Neural progenitor cell (in vitro differentiated cells): ENCODE data around the gene MMP25. TPM values are rescaled to one million over a fixed set of nuclear protein-coding genes. Genes with fewer than 3 reads are reported as not detected.
"Not testable (repeated sequence)": the region's sequence is repeated elsewhere in the genome, so short reads cannot be mapped to it uniquely, and the experiment has no call there.

ENCODE experiments used
- DNase-seq: peaks from one replicate; pipeline ENCODE4 v3.0.0-alpha.2; 2016; ENCODE audit warnings: low spot score
- H2AFZ ChIP-seq: fragments of 200-600 bp; sonication (generic); replicated peaks from 2 replicates; pipeline ENCODE4 v1.6.1; 2016; ENCODE audit warnings: antibody characterized with exemption
- H3F3A ChIP-seq: fragments of 200-600 bp; sonication (generic); 2 replicates; pipeline ENCODE4 v1.6.1; 2016; ENCODE audit warnings: antibody characterized with exemption, low read depth
- H3K27ac ChIP-seq: fragments of 200-600 bp; sonication (generic); 2 replicates; pipeline ENCODE4 v1.5.1; 2016; ENCODE audit warnings: mild to moderate bottlenecking
- H3K27me3 ChIP-seq: fragments of 200-600 bp; sonication (generic); 2 replicates; pipeline ENCODE4 v1.6.1; 2016; ENCODE audit warnings: mild to moderate bottlenecking, moderate library complexity
- H3K36me3 ChIP-seq: fragments of 200-600 bp; sonication (generic); 2 replicates; pipeline ENCODE4 v1.5.1; 2016
- H3K4me1 ChIP-seq: fragments of 200-600 bp; sonication (generic); 2 replicates; pipeline ENCODE4 v1.6.1; 2016; ENCODE audit warnings: mixed run types
- H3K4me2 ChIP-seq: fragments of 200-600 bp; sonication (generic); 2 replicates; pipeline ENCODE4 v1.6.1; 2016
- H3K4me3 ChIP-seq: fragments of 200-600 bp; sonication (generic); 2 replicates; pipeline ENCODE4 v1.5.1; 2016
- H3K79me2 ChIP-seq: fragments of 200-600 bp; sonication (generic); 2 replicates; pipeline ENCODE4 v1.6.1; 2016; ENCODE audit warnings: low read depth
- H3K9ac ChIP-seq: fragments of 200-600 bp; sonication (generic); 2 replicates; pipeline ENCODE4 v1.6.1; 2016
- H3K9me3 ChIP-seq: fragments of 200-600 bp; sonication (generic); 2 replicates; pipeline ENCODE4 v1.5.1; 2016; ENCODE audit warnings: low read depth
- H4K20me1 ChIP-seq: fragments of 200-600 bp; sonication (generic); 2 replicates; pipeline ENCODE4 v1.6.1; 2016; ENCODE audit warnings: low read depth
- H3K27ac Mint-ChIP-seq: 3 replicates; pipeline ENCODE4 v1.8.0; 2021; ENCODE audit warnings: mixed read lengths
- H3K27me3 Mint-ChIP-seq: 2 replicates; pipeline ENCODE4 v1.8.0; 2022; ENCODE audit warnings: low read depth, mild to moderate bottlenecking, inconsistent platforms, moderate library complexity, mixed read lengths; ENCODE audit not compliant: insufficient read depth
- H3K36me3 Mint-ChIP-seq: 3 replicates; pipeline ENCODE4 v1.8.0; 2021; ENCODE audit warnings: mixed read lengths
- H3K4me1 Mint-ChIP-seq: 3 replicates; pipeline ENCODE4 v1.8.0; 2021; ENCODE audit warnings: mixed read lengths
- H3K4me3 Mint-ChIP-seq: 3 replicates; pipeline ENCODE4 v1.8.0; 2021; ENCODE audit warnings: mild to moderate bottlenecking, moderate library complexity, mixed read lengths
- H3K9me3 Mint-ChIP-seq: 3 replicates; pipeline ENCODE4 v1.8.0; 2020; ENCODE audit warnings: mixed read lengths
- EZH2 ChIP-seq: fragments of 200-600 bp; sonication (generic); IDR thresholded peaks from 2 replicates; pipeline ENCODE4 v1.6.1; 2017; ENCODE audit warnings: antibody characterized with exemption, mild to moderate bottlenecking, moderate library complexity
- EZH2phosphoT487 ChIP-seq: fragments of 200-600 bp; sonication (generic); IDR thresholded peaks from 2 replicates; pipeline ENCODE4 v1.6.1; 2017; ENCODE audit warnings: antibody characterized with exemption
- total RNA-seq: library from RNA; depleted of rRNA; stranded (reverse); fragments of >200 nt; gene quantifications from 2 replicates; pipeline ENCODE4 v1.2.3, GENCODE V29; 2015; ENCODE audit warnings: low replicate concordance
- TF ChIP-seq, protein P1 (sequence below): fragments of 200-600 bp; sonication (generic); IDR thresholded peaks from 2 replicates; pipeline ENCODE4 v1.5.1; 2017; ENCODE audit warnings: antibody characterized with exemption, mild to moderate bottlenecking

The MMP25 gene
- total RNA-seq, 1 donor from 2014 or later = 0.58 TPM

DNA sequence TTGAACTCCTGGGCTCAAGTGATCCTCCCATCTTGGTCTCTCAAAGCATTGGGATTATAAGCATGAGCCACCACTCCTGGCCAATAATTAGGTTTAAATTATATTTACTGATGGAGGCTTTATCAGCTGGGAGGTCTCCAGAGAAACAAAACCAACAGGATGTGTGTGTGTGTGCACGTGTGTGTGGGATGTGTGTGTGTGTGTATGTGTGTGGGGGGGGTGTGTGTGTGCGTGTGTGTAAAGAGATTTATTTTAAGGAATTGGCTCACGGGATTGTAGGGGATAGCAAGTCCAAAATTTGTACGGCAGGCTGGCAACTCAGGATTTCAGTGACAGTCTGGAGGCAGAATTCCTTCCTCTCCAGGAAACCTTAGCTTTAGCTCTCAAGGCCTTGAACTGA is 4.6 kb downstream of the MMP25 start:
- Mint-ChIP-seq H3K4me3 (peak overlapping the region; percentile 24), H3K36me3 (peaks cover 5% of the 10 kb centered on the region), H3K9me3 (no peaks in the 10 kb centered on the region), H3K27ac (no peak overlapping the region), H3K4me1 (peaks cover 5% of the 10 kb centered on the region), H3K27me3 (peaks cover 29% of the 10 kb centered on the region)
- no peak for TF ChIP-seq EZH2
- TF ChIP-seq, protein P1, sequence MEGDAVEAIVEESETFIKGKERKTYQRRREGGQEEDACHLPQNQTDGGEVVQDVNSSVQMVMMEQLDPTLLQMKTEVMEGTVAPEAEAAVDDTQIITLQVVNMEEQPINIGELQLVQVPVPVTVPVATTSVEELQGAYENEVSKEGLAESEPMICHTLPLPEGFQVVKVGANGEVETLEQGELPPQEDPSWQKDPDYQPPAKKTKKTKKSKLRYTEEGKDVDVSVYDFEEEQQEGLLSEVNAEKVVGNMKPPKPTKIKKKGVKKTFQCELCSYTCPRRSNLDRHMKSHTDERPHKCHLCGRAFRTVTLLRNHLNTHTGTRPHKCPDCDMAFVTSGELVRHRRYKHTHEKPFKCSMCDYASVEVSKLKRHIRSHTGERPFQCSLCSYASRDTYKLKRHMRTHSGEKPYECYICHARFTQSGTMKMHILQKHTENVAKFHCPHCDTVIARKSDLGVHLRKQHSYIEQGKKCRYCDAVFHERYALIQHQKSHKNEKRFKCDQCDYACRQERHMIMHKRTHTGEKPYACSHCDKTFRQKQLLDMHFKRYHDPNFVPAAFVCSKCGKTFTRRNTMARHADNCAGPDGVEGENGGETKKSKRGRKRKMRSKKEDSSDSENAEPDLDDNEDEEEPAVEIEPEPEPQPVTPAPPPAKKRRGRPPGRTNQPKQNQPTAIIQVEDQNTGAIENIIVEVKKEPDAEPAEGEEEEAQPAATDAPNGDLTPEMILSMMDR = no peak
- TF ChIP-seq EZH2phosphoT487 = no peak
- peaks cover 13% of the 10 kb centered on the region for H4K20me1 ChIP-seq
- no peak overlapping the region for H3K27ac ChIP-seq
- peaks cover 12% of the 10 kb centered on the region for H3F3A ChIP-seq
- DNase-seq = no peak
- H2AFZ ChIP-seq = no peak overlapping the region
- H3K79me2 ChIP-seq = no peaks in the 10 kb centered on the region
- peaks cover 53% of the 10 kb centered on the region for H3K27me3 ChIP-seq
- H3K9ac ChIP-seq = no peak overlapping the region
- H3K4me1 ChIP-seq = no peaks in the 10 kb centered on the region
- H3K4me3 ChIP-seq = no peak overlapping the region
- no peak overlapping the region for H3K4me2 ChIP-seq
- no peaks in the 10 kb centered on the region for H3K36me3 ChIP-seq
- no peaks in the 10 kb centered on the region for H3K9me3 ChIP-seq

DNA sequence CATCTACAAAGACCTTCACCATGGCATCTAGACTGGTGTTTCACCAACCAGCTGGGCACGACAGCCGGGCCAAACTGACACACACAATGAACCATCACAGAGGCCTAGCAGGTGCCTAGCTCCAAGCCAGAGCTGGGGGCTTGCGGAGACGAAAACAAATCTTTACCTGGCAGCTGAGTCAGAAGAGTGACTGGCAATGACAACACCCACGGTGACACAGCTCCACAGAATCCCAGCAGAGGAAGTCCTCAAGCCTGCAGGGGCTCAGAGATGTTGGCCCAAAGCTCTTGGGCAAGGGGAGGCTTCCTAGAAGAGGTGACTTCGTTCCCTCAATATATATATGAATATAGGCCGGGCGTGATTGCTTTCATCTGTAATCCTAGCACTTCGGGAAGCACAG is 5.1 kb downstream of the MMP25 start:
- Histone ChIP-seq H3K4me3 (no peak overlapping the region), H3K9me3 (no peaks in the 10 kb centered on the region), H3K79me2 (no peaks in the 10 kb centered on the region), H3K4me2 (no peak overlapping the region), H3K4me1 (no peaks in the 10 kb centered on the region), H3K27me3 (peaks cover 49% of the 10 kb centered on the region), H2AFZ (no peak overlapping the region), H3K36me3 (no peaks in the 10 kb centered on the region), H4K20me1 (peaks cover 14% of the 10 kb centered on the region), H3K9ac (no peak overlapping the region), H3K27ac (no peak overlapping the region), H3F3A (peaks cover 12% of the 10 kb centered on the region)
- Mint-ChIP-seq H3K27ac (no peak overlapping the region), H3K4me3 (no peak overlapping the region), H3K4me1 (peaks cover 5% of the 10 kb centered on the region), H3K27me3 (peaks cover 29% of the 10 kb centered on the region), H3K9me3 (no peaks in the 10 kb centered on the region), H3K36me3 (peaks cover 5% of the 10 kb centered on the region)
- TF ChIP-seq EZH2 = no peak
- TF ChIP-seq, protein P1 = no peak
- TF ChIP-seq EZH2phosphoT487 = no peak
- no peak for DNase-seq

DNA sequence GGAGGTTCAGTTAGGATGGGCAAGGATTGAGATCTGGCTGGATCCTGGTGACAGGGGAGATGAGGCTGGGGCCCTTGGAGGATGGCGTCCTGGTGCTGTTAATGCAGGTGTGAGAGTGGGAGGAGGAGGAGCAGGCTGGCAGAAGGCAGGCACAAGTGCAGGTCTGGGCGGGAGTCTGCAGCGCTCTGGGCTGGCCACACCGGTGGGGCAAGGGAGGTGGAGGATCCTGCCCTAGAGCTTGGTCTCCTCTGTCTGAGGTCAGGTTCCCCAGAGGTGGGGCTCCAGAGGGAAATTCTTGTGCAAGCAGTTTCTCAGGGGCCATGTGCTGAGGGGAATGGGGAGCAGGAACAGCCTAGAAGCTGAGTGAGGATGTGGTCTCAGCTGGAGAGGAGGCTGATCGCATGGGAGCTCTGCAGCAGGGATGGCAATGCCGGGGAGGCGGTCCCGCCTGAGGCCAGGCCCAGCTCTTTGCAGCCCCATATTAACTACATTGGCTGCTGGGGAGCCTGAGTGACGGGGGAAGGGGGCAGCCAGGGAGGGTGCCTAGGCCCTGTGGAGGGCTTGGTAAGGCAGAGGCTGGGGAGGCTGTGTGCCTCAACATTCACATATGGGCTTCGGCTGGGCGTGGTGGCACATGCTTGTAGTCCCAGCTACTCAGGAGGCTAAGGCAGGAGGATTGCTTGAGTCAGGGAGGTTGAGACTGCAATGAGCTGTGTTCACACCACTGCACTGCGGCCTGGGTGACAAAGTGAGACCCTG is 6.4 kb downstream of the MMP25 start:
- H2AFZ ChIP-seq, H3K9ac ChIP-seq, H3K27ac Mint-ChIP-seq, H3K4me1 ChIP-seq, H3F3A ChIP-seq, H3K4me3 Mint-ChIP-seq, H3K9me3 Mint-ChIP-seq, DNase-seq, H3K36me3 Mint-ChIP-seq, H3K27ac ChIP-seq, H3K4me2 ChIP-seq, H3K9me3 ChIP-seq, H3K36me3 ChIP-seq, H3K4me1 Mint-ChIP-seq, H3K79me2 ChIP-seq, H3K4me3 ChIP-seq: not testable (repeated sequence)
- Histone ChIP-seq H3K27me3 (peaks cover 48% of the 10 kb centered on the region), H4K20me1 (peaks cover 14% of the 10 kb centered on the region)
- peaks cover 21% of the 10 kb centered on the region for H3K27me3 Mint-ChIP-seq

DNA sequence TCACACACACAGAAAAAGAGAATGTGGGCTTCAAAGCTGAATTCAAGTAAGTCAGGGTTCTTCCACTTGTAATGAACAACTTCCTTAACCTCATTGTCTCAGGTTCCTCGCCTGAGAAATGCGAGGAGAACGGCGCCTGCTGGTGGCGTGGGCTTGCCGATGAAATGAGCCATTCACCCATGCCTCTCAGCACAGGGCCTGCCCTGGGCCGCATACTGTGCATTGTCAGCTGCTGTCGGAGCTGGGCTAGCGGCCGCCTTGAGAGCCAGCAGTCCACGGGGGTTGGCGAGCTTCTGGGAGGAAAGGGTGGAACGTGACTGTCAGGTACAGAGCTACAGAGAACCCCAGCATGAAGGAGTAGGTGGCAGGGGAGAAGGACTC is 7.0 kb downstream of the MMP25 start:
- not testable (repeated sequence) for H3K9me3 ChIP-seq, H3K27ac Mint-ChIP-seq, H3K4me3 Mint-ChIP-seq, H3K4me1 ChIP-seq, H3K27ac ChIP-seq, H3K4me3 ChIP-seq, DNase-seq, H3K4me2 ChIP-seq, H3K4me1 Mint-ChIP-seq, H3K36me3 Mint-ChIP-seq, H3K79me2 ChIP-seq, H3K9ac ChIP-seq, H3F3A ChIP-seq, H3K36me3 ChIP-seq, H2AFZ ChIP-seq, H3K9me3 Mint-ChIP-seq
- peaks cover 18% of the 10 kb centered on the region for H4K20me1 ChIP-seq
- peaks cover 15% of the 10 kb centered on the region for H3K27me3 Mint-ChIP-seq
- H3K27me3 ChIP-seq = peaks cover 48% of the 10 kb centered on the region
